GM19467 (cell line): Measurements from ENCODE around the gene ADARB1.

Experiments
- ATAC-seq: cut with Tn5 transposase; IDR thresholded peaks from one replicate; pipeline ENCODE4 v1.9.1; 2021; ENCODE audit warnings: mild to moderate bottlenecking, moderate library complexity; ENCODE audit not compliant: unreplicated experiment

The ADARB1 gene

GRCh38 chr21:45074818-45075595 is 627 bp downstream of the ADARB1 start:
- no peak for ATAC-seq

- no peak for ATAC-seq
Observed at GRCh38 chr21:45075596-45076244, 1.3 kb downstream of the ADARB1 start.

GRCh38 chr21:45076245-45076711 is 1.9 kb downstream of the ADARB1 start:
- ATAC-seq, result no peak

- no peak for ATAC-seq
Observed at GRCh38 chr21:45078371-45078770, 4.0 kb downstream of the ADARB1 start.

GRCh38 chr21:45078877-45079281 is 4.5 kb downstream of the ADARB1 start:
- no peak for ATAC-seq

GRCh38 chr21:45079351-45079750 is 5.0 kb downstream of the ADARB1 start:
- no peak for ATAC-seq

- ATAC-seq, result no peak
Observed at GRCh38 chr21:45080232-45080631, 5.9 kb downstream of the ADARB1 start.

- ATAC-seq, result no peak
Observed at GRCh38 chr21:45080639-45081414, 6.4 kb downstream of the ADARB1 start.

GRCh38 chr21:45081636-45082035 is 7.3 kb downstream of the ADARB1 start:
- no peak for ATAC-seq

GRCh38 chr21:45082736-45083135 is 8.4 kb downstream of the ADARB1 start:
- ATAC-seq, result no peak

GRCh38 chr21:45084121-45084520 is 9.7 kb downstream of the ADARB1 start:
- ATAC-seq, result no peak

- no peak for ATAC-seq
Observed at GRCh38 chr21:45084881-45085536, 10.6 kb downstream of the ADARB1 start.

GRCh38 chr21:45085700-45086099 is 11.3 kb downstream of the ADARB1 start:
- ATAC-seq, result no peak

- no peak for ATAC-seq
Observed at GRCh38 chr21:45086337-45086958, 12.1 kb downstream of the ADARB1 start.

- no peak for ATAC-seq
Observed at GRCh38 chr21:45087022-45087823, 12.8 kb downstream of the ADARB1 start.

- no peak for ATAC-seq
Observed at GRCh38 chr21:45088116-45088515, 13.7 kb downstream of the ADARB1 start.

- no peak for ATAC-seq
Observed at GRCh38 chr21:45088729-45089128, 14.3 kb downstream of the ADARB1 start.

- no peak for ATAC-seq
Observed at GRCh38 chr21:45089964-45090363, 15.6 kb downstream of the ADARB1 start.

GRCh38 chr21:45090966-45091365 is 16.6 kb downstream of the ADARB1 start:
- ATAC-seq, result no peak
